Neuronal stem cell (in vitro differentiated cells): ENCODE results near the gene ZBTB20.

ENCODE experiments used
- DNase-seq: peaks from one replicate; pipeline ENCODE4 v3.0.0-alpha.2; 2013; ENCODE audit warnings: low spot score
- H2AFZ ChIP-seq: one replicate; pipeline ENCODE4 v1.6.1; 2013; ENCODE audit warnings: mild to moderate bottlenecking, low read length, inconsistent platforms
- H2AK5ac ChIP-seq: 2 replicates; pipeline ENCODE4 v1.6.1; 2013; ENCODE audit warnings: low read depth, mild to moderate bottlenecking, inconsistent platforms, low read length, moderate library complexity, mixed read lengths
- H2BK120ac ChIP-seq: 2 replicates; pipeline ENCODE4 v1.6.1; 2013; ENCODE audit warnings: low read depth, mild to moderate bottlenecking, inconsistent platforms, low read length, moderate library complexity, mixed read lengths
- H2BK12ac ChIP-seq: one replicate; pipeline ENCODE4 v1.6.1; 2013; ENCODE audit warnings: low read length, inconsistent platforms
- H2BK15ac ChIP-seq: 2 replicates; pipeline ENCODE4 v1.6.1; 2013; ENCODE audit warnings: mild to moderate bottlenecking, low read length, inconsistent platforms, mixed read lengths
- H2BK5ac ChIP-seq: one replicate; pipeline ENCODE4 v1.6.1; 2013; ENCODE audit warnings: inconsistent platforms, mild to moderate bottlenecking, low read length, moderate library complexity
- H3K14ac ChIP-seq: one replicate; pipeline ENCODE4 v1.6.1; 2013; ENCODE audit warnings: low read length, inconsistent platforms
- H3K18ac ChIP-seq: 2 replicates; pipeline ENCODE4 v1.6.1; 2013; ENCODE audit warnings: low read length, inconsistent platforms
- H3K23ac ChIP-seq: 2 replicates; pipeline ENCODE4 v1.6.1; 2013; ENCODE audit warnings: low read depth, mild to moderate bottlenecking, mixed read lengths, low read length, inconsistent platforms; ENCODE audit not compliant: poor library complexity
- H3K27ac ChIP-seq: replicated peaks from 3 replicates; pipeline ENCODE4 v1.5.1; 2013; ENCODE audit warnings: low read length, inconsistent platforms
- H3K27me3 ChIP-seq, 3 experiments: 2 replicates each; pipeline ENCODE4 v1.6.1; 2013; ENCODE audit warnings: low read length in 3 of 3, mild to moderate bottlenecking in 2 of 3, inconsistent platforms in 1 of 3, low read depth in 1 of 3, mixed read lengths in 1 of 3, moderate library complexity in 1 of 3; ENCODE audit not compliant: control insufficient read depth in 3 of 3, insufficient read depth in 3 of 3
- H3K36me3 ChIP-seq, 2 donors: replicated peaks in 1 of 2; 2 replicates each; pipeline ENCODE4 v1.6.1; 2013; ENCODE audit warnings: low read length in 2 of 2; ENCODE audit not compliant: control insufficient read depth in 2 of 2, insufficient read depth in 2 of 2
- H3K4ac ChIP-seq: 2 replicates; pipeline ENCODE4 v1.6.1; 2013; ENCODE audit warnings: inconsistent platforms, mild to moderate bottlenecking, low read length, moderate library complexity
- H3K4me1 ChIP-seq, 2 donors: 1 replicate in 1 of 2; 2 replicates in 1 of 2; pipeline ENCODE4 v1.6.1; 2013; ENCODE audit warnings: low read length in 2 of 2, low read depth in 1 of 2; ENCODE audit not compliant: control insufficient read depth in 2 of 2, insufficient read depth in 1 of 2
- H3K4me2 ChIP-seq: one replicate; pipeline ENCODE4 v1.6.1; 2013; ENCODE audit warnings: mild to moderate bottlenecking, low read length, inconsistent platforms; ENCODE audit not compliant: insufficient read depth, poor library complexity, severe bottlenecking
- H3K4me3 ChIP-seq, 2 donors: 2 replicates each; pipeline ENCODE4 v1.5.1; 2013; ENCODE audit warnings: low read length in 2 of 2, mild to moderate bottlenecking in 2 of 2, inconsistent platforms in 1 of 2, moderate library complexity in 1 of 2
- H3K79me1 ChIP-seq: one replicate; pipeline ENCODE4 v1.6.1; 2013; ENCODE audit warnings: low read depth, mild to moderate bottlenecking, inconsistent platforms, low read length, moderate library complexity
- H3K9ac ChIP-seq: one replicate; pipeline ENCODE4 v1.6.1; 2013; ENCODE audit warnings: mild to moderate bottlenecking, low read depth, low read length, inconsistent platforms; ENCODE audit not compliant: poor library complexity
- H3K9me3 ChIP-seq, 2 donors: replicated peaks in 1 of 2; 2 replicates each; pipeline versions ENCODE3 to v1.6.1; 2013; ENCODE audit warnings: low read length in 2 of 2, mild to moderate bottlenecking in 2 of 2, inconsistent platforms in 1 of 2, low read depth in 1 of 2, mixed read lengths in 1 of 2, moderate library complexity in 1 of 2; ENCODE audit not compliant: control insufficient read depth in 2 of 2, insufficient read depth in 1 of 2
- H4K8ac ChIP-seq: one replicate; pipeline ENCODE4 v1.6.1; 2013; ENCODE audit warnings: low read depth, mild to moderate bottlenecking, inconsistent platforms, low read length, moderate library complexity
- H4K91ac ChIP-seq: one replicate; pipeline ENCODE4 v1.6.1; 2013; ENCODE audit warnings: low read length, low read depth, mild to moderate bottlenecking, inconsistent platforms; ENCODE audit not compliant: poor library complexity
- WGBS, 2 donors: extraction: QIAGEN DNeasy Blood & Tissue Kit; methylation state at CpG; one replicate each; pipeline ENCODE4 v1.1.7; 2013; ENCODE audit warnings: missing lambda C conversion rate in 2 of 2, mixed read lengths in 1 of 2; ENCODE audit not compliant: insufficient read length in 2 of 2, insufficient replicate concordance in 1 of 2; ENCODE audit errors: extremely low coverage in 2 of 2; 5-methylcytosine and 5-hydroxymethylcytosine counted together

The ZBTB20 gene

DNA sequence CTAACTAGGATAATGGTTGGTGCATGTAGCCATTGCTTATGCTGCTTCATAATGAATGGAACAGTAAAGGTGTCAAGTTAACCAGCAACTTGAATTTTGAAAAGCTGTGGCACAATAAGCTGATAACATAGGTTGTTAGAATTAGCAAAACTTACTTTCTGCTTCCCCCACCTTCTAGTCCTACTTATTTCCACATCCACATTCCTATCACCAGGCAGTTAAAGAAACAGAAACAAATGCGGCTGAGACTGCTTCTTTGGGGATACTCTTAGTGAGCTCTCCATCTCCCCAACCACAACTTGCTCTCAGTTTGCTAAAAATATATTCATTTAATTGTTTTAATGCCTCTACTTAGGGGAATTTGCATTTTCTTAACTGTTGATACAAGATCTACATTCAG, 638.1 kb downstream of the ZBTB20 start:
- no peaks in the 10 kb centered on the region for H3K79me1 ChIP-seq
- H2AFZ ChIP-seq = no peak overlapping the region
- peaks cover 0 to 2% of the 10 kb centered on the region in 2 donors for H3K4me1 ChIP-seq
- H2AK5ac ChIP-seq = no peak overlapping the region
- no peaks in the 10 kb centered on the region for H3K9me3 ChIP-seq
- H3K36me3 ChIP-seq = no peaks in the 10 kb centered on the region
- no peak overlapping the region for H3K27ac ChIP-seq
- no peak overlapping the region for H3K23ac ChIP-seq
- H2BK120ac ChIP-seq = no peak overlapping the region
- H3K4me3 ChIP-seq = no peak overlapping the region
- no peak overlapping the region for H2BK15ac ChIP-seq
- H3K9ac ChIP-seq = no peak overlapping the region
- no peak overlapping the region for H4K8ac ChIP-seq
- no CpG with 5 or more reads among the region's 1 CpG for WGBS, 2 donors
- no peak overlapping the region for H3K18ac ChIP-seq
- no peak overlapping the region for H4K91ac ChIP-seq
- H2BK5ac ChIP-seq = no peak overlapping the region
- H3K4me2 ChIP-seq = no peak overlapping the region
- no peak overlapping the region for H3K14ac ChIP-seq
- H3K4ac ChIP-seq = no peak overlapping the region
- no peak for DNase-seq
- H2BK12ac ChIP-seq = no peak overlapping the region
- no peaks in the 10 kb centered on the region for H3K27me3 ChIP-seq

DNA sequence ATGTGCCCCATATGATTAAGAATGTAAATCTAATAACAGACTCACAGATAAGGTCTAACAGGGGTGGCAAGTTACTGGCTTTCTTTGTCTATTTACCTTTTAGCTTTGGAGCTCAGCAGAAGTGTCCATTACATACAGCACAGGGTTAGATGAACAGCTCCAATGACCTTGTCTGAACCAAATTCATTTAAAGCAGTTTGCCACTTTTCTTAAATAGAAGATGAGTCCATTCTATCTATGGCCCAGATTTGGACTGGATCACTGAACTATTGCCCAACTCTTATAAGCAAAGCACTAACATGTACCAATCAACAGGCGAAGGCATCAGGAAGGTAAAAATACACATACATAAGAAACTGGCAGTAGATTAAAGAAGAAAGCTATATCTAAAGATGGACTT, 638.9 kb downstream of the ZBTB20 start:
- Histone ChIP-seq H3K36me3 (no peaks in the 10 kb centered on the region), H2BK5ac (no peak overlapping the region), H2BK120ac (no peak overlapping the region), H3K18ac (no peak overlapping the region), H4K8ac (no peak overlapping the region), H3K27me3 (no peaks in the 10 kb centered on the region), H3K14ac (no peak overlapping the region), H3K4ac (no peak overlapping the region), H3K9me3 (no peaks in the 10 kb centered on the region), H3K9ac (no peak overlapping the region), H2BK12ac (no peak overlapping the region), H4K91ac (no peak overlapping the region), H2AFZ (no peak overlapping the region), H3K79me1 (no peaks in the 10 kb centered on the region), H3K4me1 (peaks cover 0 to 2% of the 10 kb centered on the region in 2 donors), H2BK15ac (no peak overlapping the region), H3K4me2 (no peak overlapping the region), H3K27ac (no peak overlapping the region), H3K23ac (no peak overlapping the region), H3K4me3 (no peak overlapping the region), H2AK5ac (no peak overlapping the region)
- DNase-seq = no peak
- WGBS, 2 donors = no CpG with 5 or more reads among the region's 1 CpG

DNA sequence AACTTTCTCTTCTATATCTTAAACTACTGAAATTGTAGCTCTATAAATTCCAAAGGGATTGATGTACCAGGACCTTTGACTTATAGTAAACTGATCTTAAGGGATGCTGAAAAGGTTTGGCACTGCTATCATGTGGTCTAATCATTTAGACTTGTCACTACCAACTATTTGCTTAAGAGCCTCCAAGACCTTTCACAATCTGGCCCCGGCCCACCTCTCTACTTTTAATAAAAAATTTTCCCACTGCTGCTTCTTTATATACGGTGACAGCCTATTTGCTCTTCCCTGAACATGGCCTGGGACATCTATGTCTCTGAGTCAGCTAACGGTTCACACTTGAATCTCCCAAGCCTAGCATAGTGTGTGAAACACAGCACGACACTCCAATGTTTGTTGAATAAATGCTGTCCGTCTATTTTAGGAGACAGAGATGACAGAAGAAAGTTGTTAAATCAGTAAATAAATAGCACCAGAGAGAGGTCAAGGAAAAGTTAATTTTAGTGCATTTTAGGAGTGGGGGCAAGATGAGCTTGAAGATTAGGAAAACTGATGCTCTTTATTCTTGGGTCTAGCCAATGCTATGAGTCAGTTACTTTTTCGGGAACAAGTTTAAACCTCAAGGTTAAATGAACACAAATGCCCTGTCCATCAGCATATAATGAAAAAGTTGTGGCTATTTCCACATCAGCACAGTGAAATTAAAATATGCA, 640.3 kb downstream of the ZBTB20 start:
- Histone ChIP-seq H3K23ac (no peak overlapping the region), H2BK12ac (no peak overlapping the region), H2BK15ac (no peak overlapping the region), H3K27me3 (no peaks in the 10 kb centered on the region), H2AK5ac (no peak overlapping the region), H3K79me1 (no peaks in the 10 kb centered on the region), H3K4me2 (no peak overlapping the region), H4K8ac (no peak overlapping the region), H2AFZ (no peak overlapping the region), H3K4me1 (peaks cover 0 to 2% of the 10 kb centered on the region in 2 donors), H3K14ac (no peak overlapping the region), H2BK5ac (no peak overlapping the region), H3K4ac (no peak overlapping the region), H3K36me3 (no peaks in the 10 kb centered on the region), H2BK120ac (no peak overlapping the region), H3K4me3 (no peak overlapping the region), H3K27ac (no peak overlapping the region), H3K18ac (no peak overlapping the region), H3K9ac (no peak overlapping the region), H4K91ac (no peak overlapping the region), H3K9me3 (no peaks in the 10 kb centered on the region)
- no peak for DNase-seq
- no CpG with 5 or more reads among the region's 6 CpGs for WGBS, 2 donors

DNA sequence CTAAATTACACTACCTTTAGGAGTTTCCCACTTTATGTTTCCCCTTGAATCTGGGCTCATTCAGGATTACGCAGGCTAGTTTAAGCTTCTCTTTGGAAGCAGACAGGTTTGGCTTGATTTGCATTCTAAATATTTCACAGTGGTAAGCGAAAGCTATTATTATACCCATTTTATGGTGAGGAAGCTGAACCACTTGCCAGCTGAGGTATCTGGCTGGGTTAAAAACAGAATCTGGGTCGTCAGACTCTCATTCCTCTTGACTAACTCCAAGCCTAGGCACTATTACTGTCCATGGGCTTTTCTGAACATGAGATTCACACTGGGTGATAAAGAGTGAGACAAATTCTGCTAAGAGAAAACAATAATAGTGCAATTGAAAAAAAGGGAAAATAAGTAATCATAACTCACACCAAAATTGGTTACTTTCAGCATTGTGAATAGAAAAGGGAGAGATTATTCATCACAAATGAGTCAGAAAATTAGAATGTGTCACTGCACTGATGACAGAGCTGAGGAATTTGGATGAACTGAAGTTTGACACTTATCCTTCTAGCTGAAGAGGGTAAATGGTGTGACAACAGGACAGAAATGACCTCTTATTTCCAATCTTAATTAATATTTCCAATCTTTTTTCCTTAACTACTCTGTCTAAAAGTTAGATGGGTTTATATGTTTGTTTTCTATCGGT, 642.0 kb downstream of the ZBTB20 start:
- no peak overlapping the region for H3K4ac ChIP-seq
- no peak overlapping the region for H4K8ac ChIP-seq
- no peak overlapping the region for H2BK5ac ChIP-seq
- H2BK12ac ChIP-seq = no peak overlapping the region
- no peaks in the 10 kb centered on the region for H3K9me3 ChIP-seq
- H3K4me3 ChIP-seq = no peak overlapping the region
- H2BK15ac ChIP-seq = no peak overlapping the region
- no peak overlapping the region for H3K23ac ChIP-seq
- no peak overlapping the region for H3K4me2 ChIP-seq
- no peak overlapping the region for H2BK120ac ChIP-seq
- H3K18ac ChIP-seq = no peak overlapping the region
- H3K27ac ChIP-seq = no peak overlapping the region
- H4K91ac ChIP-seq = no peak overlapping the region
- no peak overlapping the region for H2AFZ ChIP-seq
- no peaks in the 10 kb centered on the region for H3K27me3 ChIP-seq
- peaks cover 0 to 1% of the 10 kb centered on the region in 2 donors for H3K4me1 ChIP-seq
- no peaks in the 10 kb centered on the region for H3K79me1 ChIP-seq
- WGBS, 2 donors = no CpG with 5 or more reads among the region's 4 CpGs
- H2AK5ac ChIP-seq = no peak overlapping the region
- H3K14ac ChIP-seq = no peak overlapping the region
- H3K36me3 ChIP-seq = no peaks in the 10 kb centered on the region
- H3K9ac ChIP-seq = no peak overlapping the region
- DNase-seq = no peak
